Endothelial cell of umbilical vein (primary cell): ENCODE data around the gene NOP10.

Source experiments
- EZH2 ChIP-seq: IDR thresholded peaks from 2 replicates; pipeline ENCODE4 v1.6.1; 2012; ENCODE audit warnings: borderline replicate concordance, low read depth, mild to moderate bottlenecking, moderate library complexity, low read length, inconsistent platforms; ENCODE audit not compliant: severe bottlenecking
- GATA2 ChIP-seq: IDR thresholded peaks from 2 replicates; pipeline ENCODE4 v1.7.0; 2011; ENCODE audit warnings: low read depth, mild to moderate bottlenecking, moderate library complexity, mixed read lengths, low read length; ENCODE audit not compliant: insufficient read length, insufficient read depth
- JUN ChIP-seq: IDR thresholded peaks from 2 replicates; pipeline ENCODE4 v1.6.1; 2011; ENCODE audit warnings: borderline replicate concordance, low read depth; ENCODE audit not compliant: insufficient read length, insufficient read depth
- MYC ChIP-seq: IDR thresholded peaks from one replicate; pipeline ENCODE4 v1.6.1; 2011; ENCODE audit warnings: mild to moderate bottlenecking, low read depth, low read length
- POLR2A ChIP-seq: IDR thresholded peaks from 2 replicates; pipeline ENCODE4 v1.6.1; 2012; ENCODE audit warnings: low read depth, mild to moderate bottlenecking, control low read depth, low read length
- POLR2AphosphoS5 ChIP-seq: IDR thresholded peaks from 2 replicates; pipeline ENCODE4 v1.6.1; 2012; ENCODE audit warnings: low read depth, mild to moderate bottlenecking, control low read depth, low read length, moderate library complexity; ENCODE audit not compliant: insufficient read depth
- TF ChIP-seq, protein P1 (sequence below), 2 donors: IDR thresholded peaks; 1 replicate in 1 of 2; 2 replicates in 1 of 2; pipeline ENCODE4 v1.5.1; 2011; ENCODE audit warnings: low read length in 2 of 2, mild to moderate bottlenecking in 2 of 2, moderate library complexity in 2 of 2, control low read depth in 1 of 2, inconsistent platforms in 1 of 2, low read depth in 1 of 2; ENCODE audit not compliant: insufficient read depth in 1 of 2; ENCODE audit errors: extremely low read depth in 1 of 2

DNA sequence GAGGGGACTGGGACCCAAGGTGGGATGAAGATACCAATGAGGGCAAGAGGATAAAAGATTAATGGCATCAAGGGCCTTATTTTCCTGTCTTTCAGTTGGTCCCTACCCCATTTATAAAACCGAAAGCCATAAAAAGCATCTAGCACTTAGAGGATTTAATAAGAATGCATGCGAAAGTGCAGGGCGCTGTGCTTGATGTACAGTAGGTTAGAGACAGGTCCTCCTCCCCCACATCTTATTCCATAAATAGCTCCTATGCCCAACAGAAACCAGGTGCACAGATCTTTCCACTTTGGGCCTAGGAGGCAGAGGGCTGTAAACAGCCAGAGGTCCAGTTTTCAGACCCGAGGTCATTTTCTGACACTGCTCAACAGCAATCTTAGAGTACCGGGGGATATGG, 22.9 kb upstream of the NOP10 start:
- no peak for TF ChIP-seq EZH2
- no peak for TF ChIP-seq POLR2AphosphoS5
- TF ChIP-seq MYC, result no peak
- no peak for TF ChIP-seq GATA2
- TF ChIP-seq, protein P1, sequence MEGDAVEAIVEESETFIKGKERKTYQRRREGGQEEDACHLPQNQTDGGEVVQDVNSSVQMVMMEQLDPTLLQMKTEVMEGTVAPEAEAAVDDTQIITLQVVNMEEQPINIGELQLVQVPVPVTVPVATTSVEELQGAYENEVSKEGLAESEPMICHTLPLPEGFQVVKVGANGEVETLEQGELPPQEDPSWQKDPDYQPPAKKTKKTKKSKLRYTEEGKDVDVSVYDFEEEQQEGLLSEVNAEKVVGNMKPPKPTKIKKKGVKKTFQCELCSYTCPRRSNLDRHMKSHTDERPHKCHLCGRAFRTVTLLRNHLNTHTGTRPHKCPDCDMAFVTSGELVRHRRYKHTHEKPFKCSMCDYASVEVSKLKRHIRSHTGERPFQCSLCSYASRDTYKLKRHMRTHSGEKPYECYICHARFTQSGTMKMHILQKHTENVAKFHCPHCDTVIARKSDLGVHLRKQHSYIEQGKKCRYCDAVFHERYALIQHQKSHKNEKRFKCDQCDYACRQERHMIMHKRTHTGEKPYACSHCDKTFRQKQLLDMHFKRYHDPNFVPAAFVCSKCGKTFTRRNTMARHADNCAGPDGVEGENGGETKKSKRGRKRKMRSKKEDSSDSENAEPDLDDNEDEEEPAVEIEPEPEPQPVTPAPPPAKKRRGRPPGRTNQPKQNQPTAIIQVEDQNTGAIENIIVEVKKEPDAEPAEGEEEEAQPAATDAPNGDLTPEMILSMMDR (IDR thresholded peaks at IDR 0.05; ENCODE audit: extremely low read depth in 1 of 2, insufficient read depth in 1 of 2, low read depth in 1 of 2, low read length in 2 of 2), result no peak
- TF ChIP-seq POLR2A, result no peak
- no peak for TF ChIP-seq JUN
